Measurements from ENCODE around the gene RMND5B. TPM values are rescaled to one million over a fixed set of nuclear protein-coding genes. Genes with fewer than 3 reads are reported as not detected.

RMND5B gene
- total and polyA plus RNA-seq, 2 of the 13 experiments (the other 11 are each of a cell fraction or from before 2014, with no cell fraction given), result 18.6 to 20.4 TPM

GRCh38 chr5:178153530-178154340 is 22.9 kb downstream of the RMND5B start, which contains the start of gene NHP2 (continued):
- TF ChIP-seq TCF7 (IDR thresholded peaks at IDR 0.05; ENCODE audit: low read depth) (no peak), ZNF776 (CRISPR knock-in tag; IDR thresholded peaks at IDR 0.05) (no peak), BCL6 (CRISPR knock-in tag; IDR thresholded peaks at IDR 0.05) (no peak), TBX3 (IDR thresholded peaks at IDR 0.05; ENCODE audit: borderline replicate concordance) (no peak), HDAC2 (CRISPR knock-in tag; IDR thresholded peaks at IDR 0.05) (peak; percentile 80; the same call in 1 of the 2 replicates), ATAD3A (CRISPR knock-in tag; IDR thresholded peaks at IDR 0.05) (no peak), SIN3B (IDR thresholded peaks at IDR 0.05; ENCODE audit: low read length) (peak; percentile 76), ZNF280D (CRISPR knock-in tag; IDR thresholded peaks at IDR 0.05) (no peak), CERS6 (CRISPR knock-in tag; IDR thresholded peaks at IDR 0.05) (no peak), RBAK (CRISPR knock-in tag; IDR thresholded peaks at IDR 0.05) (no peak), FOXO4 (CRISPR knock-in tag; conservative IDR thresholded peaks at IDR 0.05) (no peak), MAFF (IDR thresholded peaks at IDR 0.05; ENCODE audit: low read depth, low read length) (no peak), FOSL2 (CRISPR knock-in tag; IDR thresholded peaks at IDR 0.05) (peak; percentile 22; the same call in 1 of the 2 replicates), NONO (IDR thresholded peaks at IDR 0.05) (no peak), NONO (CRISPR knock-in tag; conservative IDR thresholded peaks at IDR 0.05) (peak; percentile 57; the same call in 1 of the 2 replicates), ZNF136 (CRISPR knock-in tag; IDR thresholded peaks at IDR 0.05; ENCODE audit: low read depth) (no peak), BATF2 (CRISPR knock-in tag; IDR thresholded peaks at IDR 0.05) (0 out of 2 replicates have a peak, but pooled peaks have one; percentile 34), HMG20A (CRISPR knock-in tag; IDR thresholded peaks at IDR 0.05; ENCODE audit: borderline replicate concordance) (0 out of 2 replicates have a peak, but pooled peaks have one; percentile 8), ZNF296 (CRISPR knock-in tag; conservative IDR thresholded peaks at IDR 0.05) (no peak), ONECUT2 (CRISPR knock-in tag; IDR thresholded peaks at IDR 0.05) (no peak), E2F2 (CRISPR knock-in tag; IDR thresholded peaks at IDR 0.05; ENCODE audit: borderline replicate concordance) (no peak)

All from HepG2 (cell line).